T-helper 1 cell treated with Interleukin-12 subunit alpha and Interleukin-12 subunit beta and Interleukin-4 antibody, amounts not matched to agents 30 ng/mL and 1 ng/mL, for 36 hours (primary cell): ENCODE data around the gene MBNL3. TPM values are rescaled to one million over a fixed set of nuclear protein-coding genes. Genes with fewer than 3 reads are reported as not detected.

Experiments used
- intact Hi-C: fragments of 100-400 bp; cut with micrococcal nuclease; formaldehyde crosslinking; loops from one replicate; pipeline ENCODE4 v1.15.1; 2024
- total RNA-seq: library from RNA; stranded (reverse); gene quantifications from 2 replicates; pipeline ENCODE4 v1.2.3, GENCODE V29; 2022

The MBNL3 gene
- 15.0 and 15.6 TPM in 2 replicates for total RNA-seq

DNA sequence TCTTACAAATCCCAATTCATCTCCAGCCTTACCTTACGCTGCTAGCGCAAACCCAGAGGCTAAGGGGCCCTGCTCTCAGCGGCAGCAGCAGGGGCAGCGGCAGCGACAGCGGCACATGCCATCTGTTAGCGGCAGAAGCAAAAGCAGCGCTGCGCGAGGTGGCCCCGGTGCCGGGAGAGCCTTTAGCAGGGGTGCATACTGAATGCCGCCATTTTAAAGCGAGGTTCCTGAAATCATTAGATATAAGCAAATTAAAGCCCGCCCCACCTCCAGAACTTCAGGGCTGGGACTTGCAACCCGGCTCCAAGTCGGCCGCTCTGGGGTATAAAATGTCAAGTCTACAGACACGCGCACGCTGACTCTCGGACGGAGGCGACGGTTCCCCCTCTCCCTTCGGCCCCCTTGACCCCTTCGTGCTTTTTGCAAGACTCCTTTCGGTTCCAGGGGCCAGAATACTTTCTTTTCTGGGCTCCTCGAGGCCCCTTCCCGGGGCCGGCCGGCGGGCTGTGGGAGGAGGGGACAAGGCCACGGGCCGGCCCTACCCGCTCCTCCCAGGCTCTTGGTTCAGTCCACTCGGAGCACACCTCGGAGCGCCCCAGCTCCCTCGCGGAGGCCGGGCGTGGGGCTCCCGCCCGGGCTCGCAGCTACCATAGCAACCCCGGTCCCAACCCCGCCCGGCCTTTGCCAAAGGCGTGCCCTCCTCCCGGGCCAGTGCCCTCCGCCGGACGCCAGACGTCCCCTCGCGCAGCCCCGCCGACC, at the start of gene MBNL3:
Gene MBNL3, minus strand, starts transcription at position 220 of the 759 bp plus-strand sequence. CDS start 49,427 bp downstream, outside the sequence.
- intact Hi-C loops = loop anchor here (1.0 to 10.0 kb wide), 14 partner anchors 8 to 1976 kb away; partner anchors contain the start of genes ENOX2, HPRT1 and HS6ST2

- intact Hi-C loops = no loop called here
Measured at GRCh38 chrX:132533409-132533808, 44.6 kb upstream of the MBNL3 start.

- intact Hi-C loops = no loop called here
Measured at GRCh38 chrX:132532913-132533312, 44.1 kb upstream of the MBNL3 start.

- intact Hi-C loops = no loop called here
Measured at GRCh38 chrX:132532097-132532496, 43.3 kb upstream of the MBNL3 start.

- intact Hi-C loops = no loop called here
Measured at GRCh38 chrX:132520792-132521191, 32.0 kb upstream of the MBNL3 start.

GRCh38 chrX:132520213-132520612, 31.4 kb upstream of the MBNL3 start:
- intact Hi-C loops = no loop called here

- intact Hi-C loops = no loop called here
Measured at GRCh38 chrX:132518401-132518800, 29.6 kb upstream of the MBNL3 start.

DNA sequence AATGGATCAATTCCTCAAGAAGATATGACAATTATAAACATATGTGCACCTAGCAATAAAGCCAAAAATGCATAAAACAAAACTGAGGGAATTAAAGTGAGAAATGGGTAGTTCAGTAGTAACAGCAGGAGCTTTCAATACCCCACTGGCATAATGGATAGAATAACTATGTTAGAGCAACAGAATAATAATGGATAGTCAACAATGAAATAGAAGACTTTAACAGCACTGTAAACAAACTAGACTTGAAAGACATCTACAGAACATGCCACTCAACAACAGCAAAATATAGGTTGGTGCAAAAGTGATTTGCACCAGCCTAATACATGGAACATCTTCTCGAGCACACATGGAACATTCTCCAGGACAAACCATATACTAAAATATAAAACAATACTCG, 20.0 kb upstream of the MBNL3 start:
- intact Hi-C loops = no loop called here

- intact Hi-C loops = no loop called here
Measured at GRCh38 chrX:132505116-132505515, 16.3 kb upstream of the MBNL3 start.

- intact Hi-C loops = no loop called here
Measured at GRCh38 chrX:132504417-132504816, 15.6 kb upstream of the MBNL3 start.

GRCh38 chrX:132501606-132502005, 12.8 kb upstream of the MBNL3 start:
- intact Hi-C loops = no loop called here

DNA sequence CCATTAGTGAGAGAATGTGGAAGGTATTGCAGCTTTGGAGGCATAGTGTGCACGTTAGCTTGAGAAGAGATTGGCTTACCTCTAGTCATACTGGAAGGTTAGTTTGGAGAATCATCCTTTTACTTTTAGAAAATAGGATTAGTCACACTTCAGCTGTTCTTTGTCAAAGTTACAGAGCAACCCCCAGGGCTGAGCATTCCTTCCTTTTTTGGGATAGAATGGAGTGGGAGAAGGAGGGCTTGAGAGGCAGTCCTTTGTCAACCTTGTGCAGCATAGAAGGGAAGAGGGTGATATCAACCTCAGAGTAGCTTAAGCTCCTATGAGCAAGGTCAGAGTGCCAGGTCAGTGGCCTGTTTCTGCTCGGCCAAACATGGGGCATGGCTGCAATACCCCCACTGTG, 8.6 kb upstream of the MBNL3 start:
- intact Hi-C loops = no loop called here

GRCh38 chrX:132493095-132493494, 4.3 kb upstream of the MBNL3 start:
- intact Hi-C loops = no loop called here

- intact Hi-C loops = loop anchor here (2.0 kb wide), 2 partner anchors 14 to 28 kb away; no protein-coding TSS in a partner anchor
Measured at GRCh38 chrX:132491191-132491590, 2.4 kb upstream of the MBNL3 start.

GRCh38 chrX:132489578-132490419, 961 bp upstream of the MBNL3 start:
- intact Hi-C loops = loop anchor here (1.0 to 10.0 kb wide), 16 partner anchors 8 to 1975 kb away; partner anchors contain the start of genes ENOX2, HPRT1 and HS6ST2

DNA sequence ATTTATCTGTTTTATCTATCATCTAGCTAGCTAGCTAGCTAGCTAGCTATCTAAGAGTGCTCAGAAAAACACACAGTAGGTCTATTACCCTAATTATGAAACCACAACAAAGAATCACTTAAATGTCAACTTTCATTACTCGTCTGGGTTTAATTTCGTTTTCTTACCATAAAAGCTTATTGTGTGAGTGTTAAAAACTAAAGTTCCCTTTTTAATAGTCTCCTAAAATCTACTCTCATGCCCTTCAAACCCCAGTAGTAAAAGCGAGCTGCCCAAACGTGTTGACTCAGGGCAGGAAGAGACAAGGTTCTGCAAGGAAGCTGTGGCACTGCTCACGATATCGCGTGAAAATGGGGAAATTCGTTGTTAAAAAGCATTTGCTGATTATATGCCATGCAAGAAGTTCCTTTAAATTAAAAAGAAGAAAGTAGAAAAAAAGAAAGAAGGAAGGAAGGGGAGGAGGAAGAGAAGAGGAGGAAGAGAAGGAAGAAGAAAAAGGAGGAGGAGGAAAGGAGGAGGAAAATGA, 595 bp downstream of the MBNL3 start:
- intact Hi-C loops = loop anchor here (2.0 to 10.0 kb wide), 12 partner anchors 125 to 1977 kb away; partner anchors contain the start of genes ENOX2, HPRT1 and HS6ST2

- intact Hi-C loops = loop anchor here (5.0 to 10.0 kb wide), 9 partner anchors 194 to 1978 kb away; partner anchors contain the start of genes ENOX2, HPRT1 and HS6ST2
Measured at GRCh38 chrX:132486599-132487178, 2.1 kb downstream of the MBNL3 start.

DNA sequence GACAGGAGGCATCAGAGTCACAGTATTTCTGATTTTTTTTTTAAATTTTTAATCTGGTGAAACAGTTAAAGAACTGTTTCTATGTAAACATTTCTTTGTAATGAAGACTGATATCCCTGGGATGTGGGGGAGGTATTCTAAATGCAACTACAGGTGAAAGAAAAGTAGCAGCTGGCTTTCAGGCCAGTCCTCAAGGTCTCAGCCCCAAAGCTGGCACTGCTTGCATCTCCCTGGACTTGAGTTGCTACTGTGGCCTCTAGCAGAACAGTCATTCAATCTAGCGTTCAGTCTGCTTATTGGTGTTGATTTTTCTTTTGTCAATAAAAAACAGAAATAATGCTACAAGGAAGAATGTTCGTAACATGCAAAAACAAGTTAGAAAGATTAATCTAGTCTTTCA, 4.9 kb downstream of the MBNL3 start:
- intact Hi-C loops = loop anchor here (10.0 kb wide), 6 partner anchors 389 to 1981 kb away; partner anchors contain the start of genes ENOX2, HPRT1 and HS6ST2

- intact Hi-C loops = loop anchor here (10.0 kb wide), 6 partner anchors 389 to 1981 kb away; partner anchors contain the start of genes ENOX2, HPRT1 and HS6ST2
Measured at GRCh38 chrX:132483488-132483887, 5.3 kb downstream of the MBNL3 start.

DNA sequence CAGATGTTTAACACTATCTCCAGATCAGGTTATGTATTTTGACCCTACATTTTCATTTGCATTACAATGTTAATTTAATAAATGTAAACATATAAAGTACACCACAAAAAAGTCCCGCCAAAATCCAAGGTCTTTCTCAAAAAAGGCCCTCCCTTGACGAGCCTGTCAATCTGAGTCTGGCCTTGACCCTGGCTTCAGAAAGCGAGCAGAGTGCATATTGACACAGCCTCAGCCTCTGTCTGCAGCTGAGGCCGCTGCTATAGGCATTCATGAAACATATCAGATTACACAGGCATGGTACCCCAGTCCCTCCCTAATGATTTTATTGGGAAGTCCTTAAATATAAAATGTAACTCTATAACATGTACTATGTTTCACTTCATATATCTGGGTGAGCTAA, 6.2 kb downstream of the MBNL3 start:
- intact Hi-C loops = loop anchor here (10.0 kb wide), 6 partner anchors 388 to 1982 kb away; partner anchors contain the start of genes ENOX2, HPRT1 and HS6ST2

DNA sequence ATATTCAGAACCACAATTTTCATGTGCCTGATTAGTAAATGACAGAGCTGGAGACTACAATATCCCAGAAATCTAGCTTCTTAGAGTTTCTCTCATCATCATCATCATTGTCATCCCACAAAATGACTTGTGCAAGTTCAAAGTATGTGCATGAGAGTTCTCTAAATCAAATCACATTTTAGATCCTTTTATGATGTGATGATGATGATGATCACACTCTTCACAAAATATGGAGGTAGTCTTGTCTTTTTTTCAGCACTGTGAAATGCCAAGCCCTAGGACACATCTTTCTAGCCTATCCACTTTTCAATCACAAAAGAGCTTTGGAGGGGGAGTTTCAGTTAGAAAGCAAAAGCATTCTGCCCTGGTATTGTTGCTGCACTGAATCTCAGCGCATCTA, 7.4 kb downstream of the MBNL3 start:
- intact Hi-C loops = loop anchor here (1.0 to 10.0 kb wide), 9 partner anchors 8 to 1983 kb away; partner anchors contain the start of genes ENOX2, HPRT1, HS6ST2 and MBNL3
